Measurements from ENCODE around the gene PRTFDC1. TPM values are rescaled to one million over a fixed set of nuclear protein-coding genes. Genes with fewer than 3 reads are reported as not detected.
"Not testable (repeated sequence)": the region's sequence is repeated elsewhere in the genome, so short reads cannot be mapped to it uniquely, and the experiment has no call there.

The PRTFDC1 gene
- total RNA-seq, 4 donors from 2014 or later = 3.4 to 20.6 (median 13.9) TPM

DNA sequence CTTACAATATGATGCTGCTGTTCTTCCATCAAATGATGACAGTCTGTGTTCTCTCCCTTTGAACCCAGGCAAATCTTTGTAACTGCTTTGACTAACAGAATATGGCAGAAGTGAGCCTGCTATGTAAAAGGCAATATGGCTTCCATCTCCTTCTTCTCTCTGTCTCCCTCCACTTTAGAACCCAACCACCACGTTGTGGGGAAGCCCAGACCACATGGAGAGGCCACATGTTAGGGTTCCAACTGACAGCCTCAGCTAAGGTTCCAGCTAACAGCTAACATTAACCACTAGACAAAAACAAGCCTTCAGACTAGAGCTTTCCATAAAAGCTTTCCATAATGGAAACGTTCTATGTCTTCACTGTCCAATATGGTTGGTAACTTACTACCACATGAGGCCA, 107.7 kb downstream of the PRTFDC1 start:
- H3K4me3 ChIP-seq = no peak overlapping the region
- no peaks in the 10 kb centered on the region for H3K27me3 ChIP-seq
- no peak overlapping the region for H3K27ac ChIP-seq
- H3K9me3 ChIP-seq = no peaks in the 10 kb centered on the region
- no peaks in the 10 kb centered on the region for H3K36me3 ChIP-seq
- DNase-seq = no peak
- peaks cover 0 to 6% (median 0%) of the 10 kb centered on the region in 4 donors for H3K4me1 ChIP-seq
- no peak for TF ChIP-seq POLR2A (IDR thresholded peaks at IDR 0.05)
- TF ChIP-seq, protein P1, sequence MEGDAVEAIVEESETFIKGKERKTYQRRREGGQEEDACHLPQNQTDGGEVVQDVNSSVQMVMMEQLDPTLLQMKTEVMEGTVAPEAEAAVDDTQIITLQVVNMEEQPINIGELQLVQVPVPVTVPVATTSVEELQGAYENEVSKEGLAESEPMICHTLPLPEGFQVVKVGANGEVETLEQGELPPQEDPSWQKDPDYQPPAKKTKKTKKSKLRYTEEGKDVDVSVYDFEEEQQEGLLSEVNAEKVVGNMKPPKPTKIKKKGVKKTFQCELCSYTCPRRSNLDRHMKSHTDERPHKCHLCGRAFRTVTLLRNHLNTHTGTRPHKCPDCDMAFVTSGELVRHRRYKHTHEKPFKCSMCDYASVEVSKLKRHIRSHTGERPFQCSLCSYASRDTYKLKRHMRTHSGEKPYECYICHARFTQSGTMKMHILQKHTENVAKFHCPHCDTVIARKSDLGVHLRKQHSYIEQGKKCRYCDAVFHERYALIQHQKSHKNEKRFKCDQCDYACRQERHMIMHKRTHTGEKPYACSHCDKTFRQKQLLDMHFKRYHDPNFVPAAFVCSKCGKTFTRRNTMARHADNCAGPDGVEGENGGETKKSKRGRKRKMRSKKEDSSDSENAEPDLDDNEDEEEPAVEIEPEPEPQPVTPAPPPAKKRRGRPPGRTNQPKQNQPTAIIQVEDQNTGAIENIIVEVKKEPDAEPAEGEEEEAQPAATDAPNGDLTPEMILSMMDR (IDR thresholded peaks at IDR 0.05) = no peak

DNA sequence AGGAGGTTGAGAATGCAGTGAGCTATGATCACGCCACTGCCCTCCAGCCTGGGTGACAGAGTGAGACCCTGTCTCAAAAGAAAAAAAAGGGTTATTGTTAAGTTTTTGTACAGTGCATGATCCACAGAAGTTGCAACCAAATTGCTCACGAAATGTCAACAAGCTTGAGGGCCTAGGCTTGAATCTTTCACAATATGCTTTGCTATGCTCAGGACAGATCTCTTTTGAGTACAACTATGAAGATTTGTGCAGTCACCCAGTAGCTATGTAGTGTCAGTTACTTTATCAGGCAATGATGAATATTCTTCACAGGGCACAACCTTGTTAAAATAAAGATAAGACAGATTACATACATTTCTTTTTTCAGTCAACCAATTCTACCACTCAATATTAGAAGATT, 109.2 kb downstream of the PRTFDC1 start:
- TF ChIP-seq POLR2A (IDR thresholded peaks at IDR 0.05) = no peak
- TF ChIP-seq, protein P1 (IDR thresholded peaks at IDR 0.05) = no peak
- no peaks in the 10 kb centered on the region for H3K9me3 ChIP-seq
- H3K4me1 ChIP-seq = no peaks in the 10 kb centered on the region

DNA sequence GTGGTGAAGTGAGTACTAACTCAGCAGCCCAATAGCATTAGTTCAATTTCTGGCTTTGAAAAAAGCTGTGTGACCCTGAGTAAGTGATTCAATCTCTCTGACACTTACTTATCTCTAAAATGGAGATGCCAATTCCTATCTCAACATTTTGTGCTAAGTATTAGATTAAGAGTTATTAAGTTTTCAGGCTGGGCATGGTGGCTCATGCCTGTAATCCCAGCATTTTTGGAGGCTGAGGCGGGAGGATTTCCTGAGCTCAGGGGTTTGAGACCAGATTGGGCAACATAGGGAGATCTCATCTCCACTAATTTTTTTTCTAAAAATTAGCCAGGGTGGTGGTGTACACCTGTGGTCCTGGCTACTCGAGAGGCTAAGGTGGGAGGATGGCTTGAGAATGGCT, 109.5 kb downstream of the PRTFDC1 start:
- TF ChIP-seq, protein P1 (IDR thresholded peaks at IDR 0.05) = no peak
- TF ChIP-seq POLR2A (IDR thresholded peaks at IDR 0.05) = no peak
- no peaks in the 10 kb centered on the region for H3K36me3 ChIP-seq
- DNase-seq = no peak
- H3K9me3 ChIP-seq = no peaks in the 10 kb centered on the region
- no peak overlapping the region for H3K4me3 ChIP-seq
- no peaks in the 10 kb centered on the region for H3K4me1 ChIP-seq
- H3K27me3 ChIP-seq = no peaks in the 10 kb centered on the region
- H3K27ac ChIP-seq = no peak overlapping the region

More for the DNA sequence above, 109.2 kb downstream of the PRTFDC1 start:
- Histone ChIP-seq H3K4me3 (no peak overlapping the region), H3K27me3 (no peaks in the 10 kb centered on the region), H3K27ac (no peak overlapping the region), H3K36me3 (no peaks in the 10 kb centered on the region)
- DNase-seq = no peak

DNA sequence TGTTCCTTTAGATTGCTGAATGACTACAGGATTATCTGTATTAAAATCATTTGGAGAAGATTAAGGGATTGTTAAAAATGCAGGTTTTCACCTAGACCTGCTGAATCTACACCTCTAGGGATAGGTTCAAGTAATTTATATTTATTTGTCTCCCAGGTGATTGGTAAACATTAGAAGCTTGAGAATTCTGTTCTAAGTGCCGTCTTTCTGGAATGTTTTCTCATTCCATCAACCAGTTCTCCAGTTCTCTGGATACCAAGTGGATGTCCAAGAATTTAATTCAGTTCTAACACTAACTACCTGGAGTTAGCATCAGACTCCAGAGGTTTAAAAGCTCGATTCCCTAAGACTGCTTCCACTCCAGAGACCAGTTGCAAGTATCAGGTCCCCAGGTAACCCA, 110.9 kb downstream of the PRTFDC1 start:
- Histone ChIP-seq H3K4me3 (no peak overlapping the region), H3K9me3 (no peaks in the 10 kb centered on the region), H3K36me3 (no peaks in the 10 kb centered on the region), H3K27me3 (no peaks in the 10 kb centered on the region), H3K27ac (no peak overlapping the region), H3K4me1 (no peaks in the 10 kb centered on the region)
- no peak for DNase-seq
- TF ChIP-seq POLR2A (IDR thresholded peaks at IDR 0.05) = no peak
- TF ChIP-seq, protein P1 (IDR thresholded peaks at IDR 0.05) = no peak

DNA sequence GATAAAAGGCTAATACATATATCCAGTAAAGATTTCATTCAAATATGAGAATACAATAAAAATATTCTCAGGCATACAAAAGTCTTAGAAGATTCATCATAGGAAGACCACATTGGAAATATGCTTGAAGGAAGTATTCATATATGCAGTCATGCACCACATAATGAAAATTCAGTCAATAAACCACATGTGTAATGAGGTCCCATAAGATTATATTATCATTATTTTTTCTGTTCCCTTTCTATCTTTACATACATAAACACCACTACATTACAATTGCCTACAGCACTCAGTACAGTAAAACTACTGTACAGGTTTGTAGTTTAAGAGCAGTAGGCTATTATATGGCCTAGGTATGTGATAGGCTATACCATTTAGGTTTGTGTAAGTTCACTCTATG, 111.6 kb downstream of the PRTFDC1 start:
- Histone ChIP-seq H3K9me3 (no peaks in the 10 kb centered on the region), H3K36me3 (no peaks in the 10 kb centered on the region), H3K4me3 (no peak overlapping the region), H3K27ac (no peak overlapping the region), H3K4me1 (no peaks in the 10 kb centered on the region), H3K27me3 (no peaks in the 10 kb centered on the region)
- DNase-seq = no peak
- TF ChIP-seq, protein P1 (IDR thresholded peaks at IDR 0.05) = no peak
- no peak for TF ChIP-seq POLR2A (IDR thresholded peaks at IDR 0.05)

DNA sequence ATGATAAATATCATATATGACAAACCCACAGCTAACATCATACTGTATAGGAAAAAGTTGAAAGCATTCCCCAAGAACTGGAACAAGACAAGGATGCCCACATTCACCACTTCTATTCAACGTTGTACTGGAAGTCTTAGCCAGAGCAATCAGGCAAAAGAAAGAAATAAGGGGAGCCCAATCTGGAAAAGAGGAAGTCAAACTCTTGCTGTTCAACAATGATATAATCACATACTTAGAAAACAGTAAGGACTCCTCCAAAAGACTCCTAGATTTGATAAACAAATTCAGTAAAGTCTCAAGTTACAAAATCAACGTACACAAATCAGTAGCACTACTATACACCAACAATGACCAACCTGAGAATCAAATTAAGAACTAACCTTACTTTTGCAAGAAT, 114.6 kb downstream of the PRTFDC1 start:
- H3K4me1 ChIP-seq, H3K27me3 ChIP-seq, H3K36me3 ChIP-seq, DNase-seq, H3K9me3 ChIP-seq, H3K4me3 ChIP-seq, H3K27ac ChIP-seq: not testable (repeated sequence)
